HG03354 (cell line): ENCODE results near the gene ST7.
A peak's percentile ranks its signal among the peaks of the same experiment; 100 is the strongest.

Experiments used
- ATAC-seq: cut with Tn5 transposase; IDR thresholded peaks from one replicate; pipeline ENCODE4 v1.9.1; 2021; ENCODE audit warnings: mild to moderate bottlenecking; ENCODE audit not compliant: unreplicated experiment, poor library complexity, severe bottlenecking

ST7 gene

DNA sequence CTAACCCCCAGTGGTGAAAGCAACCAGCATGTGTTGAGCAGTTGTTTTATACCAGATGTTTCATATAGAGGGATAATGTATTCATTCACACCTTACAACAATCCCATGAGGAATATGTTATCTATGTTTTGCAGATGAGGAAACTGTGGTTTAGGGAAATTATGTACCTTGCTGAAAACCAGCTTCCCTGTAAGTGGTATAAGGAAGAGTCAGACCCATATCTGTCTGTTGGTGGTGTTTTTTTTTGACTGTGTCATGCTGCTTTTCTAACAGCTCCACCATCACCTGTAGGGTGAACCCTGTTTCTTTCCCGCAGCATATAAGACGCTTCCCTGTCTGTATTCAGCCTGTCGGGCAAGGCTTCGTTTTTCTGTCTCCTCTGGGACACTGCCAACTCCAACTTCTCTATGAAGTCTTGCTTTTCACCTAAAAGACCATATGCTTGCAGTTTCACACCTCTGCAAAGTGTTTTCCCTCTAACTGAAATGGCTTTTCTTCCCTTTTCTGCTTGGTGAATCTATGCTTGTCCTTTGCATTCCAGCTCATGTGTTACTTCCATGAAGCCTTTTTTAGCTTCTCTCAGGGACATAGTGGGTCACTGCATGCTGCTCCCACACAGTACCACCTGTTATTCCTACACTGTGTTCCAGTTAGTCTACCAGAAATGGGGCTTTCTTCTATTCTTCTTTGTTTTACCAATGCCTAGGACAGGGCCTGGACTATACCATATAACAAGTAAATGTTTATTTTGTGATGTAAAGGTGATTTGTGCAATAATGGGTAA, 92.8 kb downstream of the ST7 start:
- no peak for ATAC-seq

DNA sequence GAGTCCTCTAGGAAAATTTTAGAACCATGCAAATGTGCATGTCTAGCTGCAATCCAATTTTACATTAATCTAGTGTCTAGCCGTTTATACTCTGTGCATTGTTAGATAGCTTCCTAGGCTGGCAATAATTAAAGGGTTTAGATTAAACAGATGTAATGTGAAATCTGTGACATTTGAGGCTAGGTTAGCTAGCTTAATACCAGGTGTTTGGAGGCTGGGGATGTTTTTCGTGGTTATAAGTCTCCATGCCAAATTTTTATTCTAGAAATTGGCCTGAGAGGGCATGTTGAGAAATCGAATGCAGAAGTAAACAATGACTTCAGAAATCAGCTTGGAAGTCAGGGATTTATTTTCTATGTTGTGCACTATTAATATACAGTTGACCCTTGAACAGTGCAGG, 94.2 kb downstream of the ST7 start:
- no peak for ATAC-seq

DNA sequence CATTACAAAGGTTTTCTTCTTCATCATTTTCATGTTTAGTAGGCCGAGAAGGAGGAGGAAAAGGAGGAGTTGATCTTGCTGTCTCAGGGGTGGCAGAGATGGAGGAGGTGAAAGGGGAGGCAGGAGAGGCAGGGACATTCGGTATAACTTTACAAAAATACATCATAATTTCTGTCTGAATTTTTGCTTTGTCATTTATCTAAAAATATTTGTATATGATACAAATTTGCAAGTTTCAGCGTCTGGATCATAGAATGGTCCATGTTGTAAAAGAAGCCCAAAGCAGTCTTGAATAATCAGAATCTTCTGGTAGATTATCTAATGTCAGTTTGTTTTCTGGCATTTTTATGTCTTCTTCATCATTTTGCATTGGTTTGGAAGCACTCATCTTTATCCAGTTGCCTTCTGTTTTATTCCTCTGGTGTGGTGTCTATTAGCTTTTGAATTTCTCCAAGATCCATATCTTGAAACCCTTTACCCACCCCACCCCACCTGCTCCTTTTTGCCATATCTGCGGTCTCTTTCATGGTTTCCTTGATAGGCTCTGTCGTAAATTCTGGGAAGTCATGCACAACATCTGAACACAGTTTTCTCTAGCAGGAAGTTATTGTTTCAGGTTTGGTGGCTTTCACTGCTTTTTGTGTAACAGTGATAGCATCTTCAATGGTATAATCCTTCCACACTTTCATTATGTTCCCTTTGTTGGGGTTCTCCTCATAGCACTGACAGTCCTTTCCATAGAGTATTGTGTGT, 95.0 kb downstream of the ST7 start:
- ATAC-seq, result no peak

DNA sequence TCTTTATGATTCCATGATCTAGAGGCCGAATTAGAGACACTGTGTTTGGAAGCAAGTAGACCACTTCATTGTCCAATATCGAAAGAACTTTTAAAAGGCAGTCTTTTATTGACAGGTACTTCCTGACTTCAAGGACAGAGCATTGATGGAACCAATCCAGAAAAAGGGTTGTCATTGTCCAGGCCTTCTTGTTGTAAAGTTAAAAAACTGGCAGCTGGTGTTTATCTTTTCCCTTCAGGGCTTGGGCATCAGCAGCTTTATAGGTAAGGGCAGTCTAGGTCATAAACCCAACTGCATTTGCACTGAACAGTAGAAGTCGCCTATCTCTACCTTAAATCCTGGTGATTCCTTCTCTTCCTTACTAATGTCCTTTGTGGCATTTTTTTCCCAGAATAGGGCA, 95.6 kb downstream of the ST7 start:
- no peak for ATAC-seq

DNA sequence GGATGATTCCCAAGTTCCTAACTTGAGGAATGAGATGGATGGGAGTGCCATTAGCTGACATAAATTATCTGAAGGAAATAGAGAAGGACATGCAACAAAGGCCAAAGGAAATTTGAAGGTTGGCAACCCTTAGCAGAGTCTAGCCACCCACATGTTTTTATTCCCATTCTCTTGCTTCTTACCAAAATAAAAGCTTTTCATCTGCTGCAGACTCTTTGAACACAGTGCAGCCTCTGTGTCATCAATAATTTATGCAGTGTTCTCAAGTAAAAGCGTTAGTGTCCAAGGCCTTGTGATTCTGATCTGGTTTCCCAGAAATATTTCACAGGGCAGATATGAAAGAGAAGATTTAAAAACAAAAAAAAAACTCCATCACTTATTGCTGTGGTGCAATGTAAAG, 98.5 kb downstream of the ST7 start:
- no peak for ATAC-seq

DNA sequence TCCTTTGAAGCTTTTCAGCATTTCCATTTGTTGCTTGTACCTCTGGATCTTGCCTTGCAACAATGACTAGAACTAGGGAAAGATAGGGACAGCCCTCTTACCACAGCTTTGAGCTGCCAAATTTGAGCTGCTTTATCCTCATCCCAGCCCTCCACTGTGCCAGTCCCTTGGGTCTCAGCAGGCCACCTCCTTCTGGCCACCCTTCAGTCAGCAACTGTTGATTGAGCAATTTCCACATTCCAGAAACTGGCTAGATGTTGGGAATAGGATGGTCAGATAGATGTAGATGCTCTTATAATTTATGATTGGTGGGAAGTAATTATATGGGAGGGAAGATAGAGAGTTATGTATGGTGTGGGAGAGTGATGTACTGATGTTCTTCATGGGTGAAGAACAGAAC, 100.1 kb downstream of the ST7 start:
- ATAC-seq, result no peak

DNA sequence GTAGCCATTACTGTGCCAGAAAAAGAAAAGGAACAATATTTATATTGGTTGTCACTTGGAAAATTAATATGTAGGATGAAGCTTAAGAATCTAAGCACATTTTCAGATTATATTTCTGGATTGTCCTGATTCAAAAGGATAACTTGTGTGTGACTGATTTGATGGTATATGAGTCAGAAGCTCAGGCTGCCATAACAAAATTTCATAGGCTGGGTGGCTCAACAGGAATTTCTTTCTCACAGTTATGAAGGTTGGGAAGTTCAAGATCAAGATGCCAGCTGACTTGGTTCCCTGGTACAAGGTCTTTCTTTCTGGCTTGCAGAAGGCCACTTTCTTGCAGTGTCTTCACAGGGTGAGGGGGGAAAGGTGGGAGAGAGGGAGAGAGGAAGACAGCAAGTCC, 108.5 kb downstream of the ST7 start:
- no peak for ATAC-seq

DNA sequence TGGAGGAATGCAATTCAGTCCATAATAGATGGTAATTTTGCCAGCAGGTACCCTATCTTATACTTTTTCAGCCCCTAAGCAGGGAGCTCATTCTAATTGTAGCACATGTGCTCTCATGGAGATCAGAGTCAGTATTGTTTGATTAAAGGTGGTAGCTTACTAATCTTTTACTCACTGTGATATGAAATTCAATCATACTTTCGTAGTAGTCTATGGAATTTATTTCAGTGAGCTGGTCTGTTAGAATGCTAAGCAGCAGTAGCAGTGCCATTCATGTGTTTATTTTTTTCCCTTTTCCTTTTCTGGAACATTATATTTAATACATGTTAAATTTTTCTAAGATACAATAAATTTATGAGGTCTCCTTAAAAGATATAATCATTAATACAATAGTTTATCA, 109.0 kb downstream of the ST7 start:
- no peak for ATAC-seq

DNA sequence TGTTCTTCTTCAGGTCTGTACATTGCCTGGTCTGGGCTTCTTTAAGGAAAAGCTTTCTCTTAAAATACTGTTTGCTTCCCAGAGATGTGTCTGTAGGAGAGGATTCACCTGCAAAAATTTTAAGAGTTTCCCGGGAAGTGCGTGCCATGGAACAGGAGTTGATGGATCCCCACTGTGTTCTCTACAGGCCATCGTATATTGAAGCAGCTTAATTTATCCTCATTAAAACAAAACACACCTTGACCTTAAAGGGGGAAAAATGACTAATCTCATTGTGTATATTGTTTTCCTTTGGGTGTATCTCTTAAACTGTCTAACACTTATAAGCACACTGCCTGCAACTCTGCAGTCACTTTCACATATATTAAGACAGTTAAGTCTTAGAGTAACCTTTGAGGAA, 111.4 kb downstream of the ST7 start:
- ATAC-seq, result no peak

DNA sequence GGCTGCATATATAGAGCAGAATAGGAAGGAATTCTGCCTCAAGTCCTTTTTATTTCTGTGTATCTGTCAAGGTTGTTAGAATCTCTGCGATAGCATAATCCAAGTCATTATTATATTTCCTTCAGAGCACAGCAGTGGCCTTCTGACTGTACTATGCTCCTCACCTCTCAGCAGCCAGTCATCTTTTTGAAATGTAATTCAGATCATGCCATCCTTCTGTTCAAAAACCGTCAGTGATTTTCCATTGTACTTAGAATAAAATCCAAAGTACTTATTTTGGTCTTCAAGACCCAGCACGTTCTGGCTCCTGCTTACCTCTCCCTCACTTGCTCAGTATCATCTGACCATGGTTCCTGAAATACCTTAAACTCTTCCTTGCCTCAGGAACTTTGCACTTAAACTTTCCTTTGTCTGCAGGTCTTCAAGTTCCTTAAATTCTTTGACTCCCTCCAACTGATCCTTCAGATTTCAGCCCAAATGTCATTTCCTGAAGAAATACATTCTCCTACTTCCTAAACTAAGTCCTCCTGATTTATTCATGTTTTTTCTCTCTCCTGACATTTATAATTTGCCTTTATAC, 112.4 kb downstream of the ST7 start:
- no peak for ATAC-seq

DNA sequence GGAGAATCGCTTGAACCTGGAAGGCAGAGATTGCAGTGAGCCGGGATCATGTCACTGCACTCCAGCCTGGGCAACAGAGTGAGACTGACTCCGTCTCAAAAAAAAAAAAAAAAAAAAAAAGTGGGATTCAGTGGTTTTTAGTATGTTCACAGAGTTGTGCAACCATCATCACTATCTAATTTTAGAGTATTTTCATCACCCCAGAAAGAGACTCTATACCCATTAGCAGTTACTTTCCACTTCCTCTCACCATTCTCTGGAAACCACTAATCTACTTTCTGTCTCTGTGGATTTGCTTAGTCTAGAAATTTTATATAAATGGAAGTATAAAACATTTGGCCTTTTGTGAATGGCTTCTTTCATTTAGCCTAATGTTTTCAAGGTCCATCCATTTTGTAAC, 113.4 kb downstream of the ST7 start:
- ATAC-seq, result peak; percentile 54

DNA sequence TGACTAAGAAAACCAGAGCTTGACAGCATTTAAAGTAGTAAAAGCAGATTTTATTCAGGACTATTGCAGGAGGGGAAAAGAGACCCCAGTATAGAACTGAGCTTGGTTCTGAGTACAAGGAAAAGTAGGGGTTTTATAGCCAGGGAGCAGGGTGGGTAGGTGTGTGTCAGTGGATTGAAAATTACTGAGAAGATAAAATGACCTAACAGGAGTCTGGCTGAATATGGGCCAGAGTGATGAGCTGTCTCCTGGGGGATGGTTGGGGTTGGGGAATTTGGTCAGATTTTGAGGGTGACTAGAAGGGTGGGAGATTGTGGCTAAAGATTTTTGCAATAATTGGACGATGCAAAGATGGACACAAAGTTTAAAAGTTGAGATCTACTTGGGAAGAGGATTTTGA, 114.0 kb downstream of the ST7 start:
- no peak for ATAC-seq

DNA sequence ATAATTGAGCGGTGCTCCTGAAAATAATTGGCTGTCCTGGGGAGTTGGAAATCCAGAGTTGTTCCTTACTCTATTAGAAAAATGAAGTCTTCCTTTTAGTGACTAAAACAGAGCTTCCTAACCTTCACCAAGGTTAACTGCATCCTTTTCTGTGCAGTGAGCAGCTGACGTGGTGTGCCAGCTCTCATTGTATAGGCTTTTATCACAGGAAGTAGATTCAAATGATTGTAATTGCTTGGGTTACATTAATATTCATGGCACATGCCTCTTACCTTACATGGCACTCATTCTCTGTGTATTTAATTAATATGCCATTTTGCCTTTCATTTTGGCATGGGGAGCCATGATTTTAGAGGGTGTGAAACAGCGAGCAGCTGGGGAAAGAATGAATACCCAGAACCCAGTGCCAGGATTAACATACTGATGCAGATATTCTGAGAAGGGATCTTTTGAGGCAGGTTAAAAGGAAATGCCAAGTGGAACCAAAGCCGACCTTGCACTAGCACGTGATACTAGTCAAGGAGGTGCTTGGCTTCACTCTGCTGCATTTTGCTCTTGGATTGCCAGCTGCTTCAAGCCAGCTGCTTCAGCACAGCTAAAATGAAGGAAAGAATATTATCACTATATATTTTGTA, 115.3 kb downstream of the ST7 start:
- ATAC-seq, result no peak

DNA sequence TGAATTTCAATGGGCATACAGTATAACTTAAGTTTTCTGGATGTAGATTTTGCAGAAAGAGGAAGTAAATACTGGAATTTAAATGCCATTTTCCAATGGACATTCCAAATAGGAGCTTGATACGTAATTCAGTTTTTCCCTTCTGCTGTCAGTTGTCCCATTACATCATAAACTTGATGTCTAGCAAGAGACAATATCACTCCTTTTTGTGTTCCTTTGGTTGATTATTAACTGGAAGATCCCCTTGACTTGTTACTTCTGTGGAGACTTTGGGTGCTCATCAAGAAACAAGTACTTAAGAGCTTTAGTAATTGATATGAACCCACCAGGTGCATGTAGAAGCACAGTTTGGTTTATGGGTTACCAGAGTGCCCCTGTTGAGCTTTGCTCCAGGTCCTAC, 116.1 kb downstream of the ST7 start:
- peak; percentile 61 for ATAC-seq

DNA sequence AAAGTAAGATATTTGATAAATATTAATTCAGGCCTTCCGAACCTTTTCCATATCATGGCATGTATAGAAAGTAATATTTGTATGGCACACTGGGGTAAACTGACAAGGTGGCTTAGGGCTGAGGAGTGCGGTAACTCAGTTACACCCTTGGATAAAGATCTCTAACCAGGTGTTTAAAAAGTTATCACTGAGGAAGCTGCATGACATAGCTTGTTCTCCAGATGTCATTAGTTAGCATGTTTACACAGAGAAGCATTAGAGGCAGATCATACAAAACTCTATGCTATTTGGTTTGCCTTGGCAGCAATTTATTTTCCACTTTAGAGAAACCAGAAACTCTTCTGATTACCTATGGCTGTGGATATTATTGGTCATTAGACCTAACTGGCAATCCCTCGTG, 118.2 kb downstream of the ST7 start:
- no peak for ATAC-seq

DNA sequence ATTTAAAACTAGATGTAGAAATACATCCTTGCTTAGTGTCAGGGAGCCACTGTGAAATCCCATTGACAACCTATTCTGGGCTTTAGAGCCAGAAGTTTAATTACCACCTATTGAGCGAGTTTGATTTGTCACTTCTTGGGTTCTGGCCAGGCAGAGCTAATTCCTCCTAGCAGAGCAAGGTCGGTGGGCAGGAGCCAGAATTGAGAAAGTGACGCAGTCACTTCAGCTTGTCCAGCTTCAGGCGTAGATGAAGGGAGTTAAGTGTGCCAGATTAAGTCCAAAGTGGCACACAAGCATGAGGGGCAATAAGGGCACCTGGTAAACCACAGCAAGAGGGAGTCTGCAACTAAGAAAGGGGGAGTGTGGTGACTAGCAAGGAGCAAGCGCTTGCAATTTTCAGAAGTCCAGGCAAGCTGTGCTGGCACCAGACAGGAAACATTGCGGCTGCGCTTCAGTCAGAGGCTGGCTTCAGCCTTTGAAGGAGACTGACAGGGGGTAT, 119.4 kb downstream of the ST7 start:
- ATAC-seq, result no peak

DNA sequence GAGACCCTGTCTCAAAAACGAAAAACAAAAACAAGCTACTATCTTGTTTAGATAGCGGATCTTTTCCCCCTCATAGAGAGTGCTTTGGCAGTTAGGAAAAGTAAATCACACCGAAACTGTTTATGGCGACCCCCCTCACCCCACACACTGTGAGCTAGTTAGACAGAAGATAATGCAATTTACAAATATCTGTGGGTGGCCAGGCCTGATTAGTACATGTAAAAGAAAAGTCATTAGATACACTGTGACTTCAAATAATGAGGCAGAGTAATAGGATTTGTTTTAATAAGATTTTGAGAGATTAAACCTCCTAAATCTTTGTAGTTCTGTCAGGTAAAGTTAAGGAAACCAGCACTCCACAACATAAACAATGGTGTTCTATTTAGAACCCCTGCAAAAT, 121.1 kb downstream of the ST7 start:
- ATAC-seq, result no peak

DNA sequence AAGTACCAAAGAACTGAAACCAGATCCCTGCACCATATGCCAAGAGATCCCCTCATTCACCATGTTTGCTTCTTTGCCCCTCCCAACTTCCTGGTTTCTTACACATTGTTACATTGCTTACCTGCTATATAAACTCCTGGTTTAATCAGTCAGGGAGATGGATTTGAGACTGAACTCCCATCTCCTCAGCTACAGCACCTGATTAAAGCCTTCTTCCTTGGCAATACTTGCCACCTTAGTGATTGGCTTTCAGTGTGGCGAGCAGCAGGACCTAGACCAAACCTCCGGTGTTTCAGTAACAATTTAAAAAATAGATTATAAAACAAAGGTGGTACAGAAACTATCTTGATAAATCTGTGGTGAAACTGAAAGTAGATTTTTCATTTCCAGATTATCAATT, 122.6 kb downstream of the ST7 start:
- no peak for ATAC-seq

DNA sequence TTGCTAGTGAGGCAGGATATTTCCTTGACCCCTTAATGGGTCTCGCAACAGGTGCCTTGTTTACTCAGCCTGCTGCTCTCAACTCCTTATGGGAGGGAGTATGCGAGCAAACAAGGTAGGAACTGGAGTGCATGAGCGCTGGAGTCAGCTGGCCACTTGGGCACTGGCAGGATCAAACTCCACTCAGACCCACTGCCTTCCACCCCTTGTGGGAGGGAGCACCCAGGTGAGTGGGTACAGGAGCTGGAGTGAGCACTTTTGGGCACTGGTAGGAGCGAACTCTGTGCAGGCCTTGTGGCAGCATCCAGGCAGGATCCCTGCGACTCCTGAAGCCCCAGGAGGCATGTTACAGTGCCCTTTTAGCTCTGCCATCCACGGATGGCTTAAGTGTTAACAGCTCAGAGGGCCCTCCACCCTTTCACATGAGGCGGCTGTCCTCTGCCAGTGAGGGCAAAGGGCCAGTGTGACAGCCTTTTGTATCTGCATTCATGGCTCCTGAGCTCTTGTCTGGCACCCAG, 123.2 kb downstream of the ST7 start:
- ATAC-seq, result no peak

DNA sequence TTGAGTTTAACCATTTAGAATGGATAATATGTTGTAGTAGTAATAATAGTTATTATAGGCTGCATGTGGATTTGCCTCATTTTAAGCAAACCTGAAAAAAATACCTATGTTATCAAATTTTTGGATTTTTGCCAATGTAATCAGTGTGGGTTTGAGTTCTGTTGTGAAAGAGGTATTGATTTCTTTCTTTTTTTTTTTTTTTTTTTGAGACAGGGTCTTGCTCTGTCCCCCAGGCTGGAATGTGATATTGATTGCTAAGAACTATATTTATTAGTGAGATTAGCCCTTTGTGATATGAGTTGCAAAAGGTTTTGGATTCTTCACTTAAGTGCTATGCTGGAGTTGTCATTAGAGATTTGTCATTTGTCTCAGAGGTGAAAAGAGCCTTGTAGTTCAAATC, 124.4 kb downstream of the ST7 start:
- no peak for ATAC-seq
